Caco-2 (cell line): ENCODE results near the gene PRSS1. TPM values are rescaled to one million over a fixed set of nuclear protein-coding genes. Genes with fewer than 3 reads are reported as not detected.

Source experiments
- BruUV-seq: library from RNA; stranded (reverse); fragments of 400-500 nt; replicated peaks from 2 replicates; lab custom pipeline; 2021; lab: Mats Ljungman, UMichigan
- CTCF ChIA-PET: fragments of 300-600 bp; sonication (Branson Sonifier 250); formaldehyde crosslinking; loops from one replicate; lab custom pipeline; 2022; ENCODE audit warnings: antibody characterized with exemption; lab: Charles Lee
- POLR2A ChIA-PET: fragments of 300-600 bp; sonication (Branson Sonifier 250); formaldehyde crosslinking; loops from one replicate; lab custom pipeline; 2022; ENCODE audit warnings: antibody characterized with exemption; lab: Charles Lee
- DNase-seq, 2 experiments: peaks; one replicate each; pipeline versions ENCODE4 v3.0.0 to v3.0.0-alpha.2; 2020 to 2022
- H3K27me3 ChIP-seq: replicated peaks from 2 replicates; pipeline ENCODE4 v1.6.0; 2011; ENCODE audit warnings: low read length; ENCODE audit not compliant: control insufficient read depth, insufficient read depth
- H3K36me3 ChIP-seq: 2 replicates; pipeline ENCODE4 v1.5.1; 2011; ENCODE audit warnings: low read length; ENCODE audit not compliant: control insufficient read depth, insufficient read depth
- H3K4me1 ChIP-seq: fragments of 250-450 bp; sonication (Bioruptor Pico); 2 replicates; pipeline ENCODE4 v1.5.1; 2020; ENCODE audit warnings: mild to moderate bottlenecking
- H3K4me3 ChIP-seq: 2 replicates; pipeline ENCODE4 v1.5.1; 2011; ENCODE audit warnings: low read depth, mild to moderate bottlenecking, control low read depth, low read length
- H3K9me3 ChIP-seq: fragments of 250-450 bp; sonication (Bioruptor Pico); 2 replicates; pipeline ENCODE4 v1.5.1; 2020; ENCODE audit warnings: mild to moderate bottlenecking, moderate library complexity
- H3K27ac Mint-ChIP-seq: one replicate; pipeline ENCODE4 v1.8.0; 2022; ENCODE audit warnings: mixed read lengths; ENCODE audit not compliant: unreplicated experiment
- H3K27me3 Mint-ChIP-seq: one replicate; pipeline ENCODE4 v1.8.0; 2022; ENCODE audit warnings: mixed read lengths; ENCODE audit not compliant: insufficient read depth, unreplicated experiment
- H3K36me3 Mint-ChIP-seq: one replicate; pipeline ENCODE4 v1.8.0; 2022; ENCODE audit warnings: mild to moderate bottlenecking, mixed read lengths; ENCODE audit not compliant: insufficient read depth, unreplicated experiment
- H3K4me1 Mint-ChIP-seq: one replicate; pipeline ENCODE4 v1.8.0; 2022; ENCODE audit warnings: low read depth, mixed read lengths; ENCODE audit not compliant: unreplicated experiment
- H3K4me3 Mint-ChIP-seq: one replicate; pipeline ENCODE4 v1.8.0; 2022; ENCODE audit warnings: mild to moderate bottlenecking, moderate library complexity, mixed read lengths; ENCODE audit not compliant: unreplicated experiment
- H3K9me3 Mint-ChIP-seq: one replicate; pipeline ENCODE4 v1.8.0; 2022; ENCODE audit warnings: mixed read lengths; ENCODE audit not compliant: unreplicated experiment
- intact Hi-C: fragments of 100-400 bp; cut with micrococcal nuclease; formaldehyde crosslinking; loops from one replicate; pipeline ENCODE4 v1.10.0; 2022; ENCODE audit not compliant: unreplicated experiment
- total RNA-seq: library from RNA; stranded (reverse); gene quantifications from 2 replicates; pipeline ENCODE4 v1.2.3, GENCODE V29; 2022
- TF ChIP-seq, protein P1 (sequence below), 2 experiments: fragments of 200-600 bp in 1 of 2; IDR thresholded peaks; 1 replicate in 1 of 2; 2 replicates in 1 of 2; pipeline versions ENCODE4 v1.5.1 to v1.8.0; 2011 to 2022; ENCODE audit warnings: antibody characterized with exemption in 1 of 2, control low read depth in 1 of 2, inconsistent platforms in 1 of 2, low read depth in 1 of 2, low read length in 1 of 2, mild to moderate bottlenecking in 1 of 2, moderate library complexity in 1 of 2; ENCODE audit not compliant: insufficient read depth in 1 of 2, severe bottlenecking in 1 of 2, unreplicated experiment in 1 of 2

The PRSS1 gene
- total RNA-seq, 1 experiment from 2014 or later, result 18.1 TPM

GRCh38 chr7:142790056-142790455, 40.8 kb downstream of the PRSS1 start:
- POLR2A ChIA-PET, result no interaction called here
- CTCF ChIA-PET, result no interaction called here
- Mint-ChIP-seq H3K27me3 (peaks cover 17% of the 10 kb centered on the region), H3K4me3 (no peak overlapping the region), H3K27ac (no peak overlapping the region), H3K4me1 (no peaks in the 10 kb centered on the region), H3K36me3 (no peaks in the 10 kb centered on the region), H3K9me3 (no peaks in the 10 kb centered on the region)
- H3K36me3 ChIP-seq, result no peaks in the 10 kb centered on the region
- no peaks in the 10 kb centered on the region for H3K4me1 ChIP-seq
- TF ChIP-seq, protein P1, sequence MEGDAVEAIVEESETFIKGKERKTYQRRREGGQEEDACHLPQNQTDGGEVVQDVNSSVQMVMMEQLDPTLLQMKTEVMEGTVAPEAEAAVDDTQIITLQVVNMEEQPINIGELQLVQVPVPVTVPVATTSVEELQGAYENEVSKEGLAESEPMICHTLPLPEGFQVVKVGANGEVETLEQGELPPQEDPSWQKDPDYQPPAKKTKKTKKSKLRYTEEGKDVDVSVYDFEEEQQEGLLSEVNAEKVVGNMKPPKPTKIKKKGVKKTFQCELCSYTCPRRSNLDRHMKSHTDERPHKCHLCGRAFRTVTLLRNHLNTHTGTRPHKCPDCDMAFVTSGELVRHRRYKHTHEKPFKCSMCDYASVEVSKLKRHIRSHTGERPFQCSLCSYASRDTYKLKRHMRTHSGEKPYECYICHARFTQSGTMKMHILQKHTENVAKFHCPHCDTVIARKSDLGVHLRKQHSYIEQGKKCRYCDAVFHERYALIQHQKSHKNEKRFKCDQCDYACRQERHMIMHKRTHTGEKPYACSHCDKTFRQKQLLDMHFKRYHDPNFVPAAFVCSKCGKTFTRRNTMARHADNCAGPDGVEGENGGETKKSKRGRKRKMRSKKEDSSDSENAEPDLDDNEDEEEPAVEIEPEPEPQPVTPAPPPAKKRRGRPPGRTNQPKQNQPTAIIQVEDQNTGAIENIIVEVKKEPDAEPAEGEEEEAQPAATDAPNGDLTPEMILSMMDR (IDR thresholded peaks at IDR 0.05; ENCODE audit: insufficient read depth in 1 of 2, low read depth in 1 of 2, low read length in 1 of 2, severe bottlenecking in 1 of 2, unreplicated experiment in 1 of 2), result no peak
- BruUV-seq, result no TSS peak
- no peak for DNase-seq
- H3K9me3 ChIP-seq, result no peaks in the 10 kb centered on the region
- no peak overlapping the region for H3K4me3 ChIP-seq
- intact Hi-C loops, result no loop called here
- H3K27me3 ChIP-seq, result no peaks in the 10 kb centered on the region

DNA sequence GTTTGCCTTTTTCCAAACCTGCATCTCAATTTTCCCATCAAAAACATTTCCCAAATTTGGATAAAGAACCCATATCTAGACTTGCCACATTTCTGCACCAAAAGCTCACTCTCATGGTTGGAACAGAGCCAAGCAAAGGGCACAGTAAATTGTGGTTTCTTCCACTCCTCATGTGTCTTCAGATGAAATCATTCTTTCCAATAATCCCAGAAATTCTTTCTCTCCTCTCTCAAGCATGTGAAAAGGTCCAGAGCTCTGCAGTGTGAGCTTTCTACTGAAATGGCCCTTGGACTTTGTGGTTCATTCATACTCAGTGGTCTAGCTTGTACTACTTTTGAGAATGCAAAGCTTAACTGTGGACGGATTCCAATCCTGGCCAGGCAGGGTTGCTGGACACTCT, 41.3 kb downstream of the PRSS1 start:
- TF ChIP-seq, protein P1 (IDR thresholded peaks at IDR 0.05; ENCODE audit: insufficient read depth in 1 of 2, low read depth in 1 of 2, low read length in 1 of 2, severe bottlenecking in 1 of 2, unreplicated experiment in 1 of 2), result no peak
- Histone ChIP-seq H3K36me3 (no peaks in the 10 kb centered on the region), H3K4me1 (no peaks in the 10 kb centered on the region), H3K4me3 (no peak overlapping the region), H3K9me3 (no peaks in the 10 kb centered on the region), H3K27me3 (no peaks in the 10 kb centered on the region)
- ChIA-PET CTCF (no interaction called here), POLR2A (no interaction called here)
- no peaks in the 10 kb centered on the region for H3K4me1 Mint-ChIP-seq
- H3K27ac Mint-ChIP-seq, result no peak overlapping the region
- DNase-seq, result no peak
- no peak overlapping the region for H3K4me3 Mint-ChIP-seq
- BruUV-seq, result no TSS peak
- no peaks in the 10 kb centered on the region for H3K36me3 Mint-ChIP-seq
- H3K9me3 Mint-ChIP-seq, result no peaks in the 10 kb centered on the region
- H3K27me3 Mint-ChIP-seq, result peaks cover 17% of the 10 kb centered on the region
- intact Hi-C loops, result no loop called here

DNA sequence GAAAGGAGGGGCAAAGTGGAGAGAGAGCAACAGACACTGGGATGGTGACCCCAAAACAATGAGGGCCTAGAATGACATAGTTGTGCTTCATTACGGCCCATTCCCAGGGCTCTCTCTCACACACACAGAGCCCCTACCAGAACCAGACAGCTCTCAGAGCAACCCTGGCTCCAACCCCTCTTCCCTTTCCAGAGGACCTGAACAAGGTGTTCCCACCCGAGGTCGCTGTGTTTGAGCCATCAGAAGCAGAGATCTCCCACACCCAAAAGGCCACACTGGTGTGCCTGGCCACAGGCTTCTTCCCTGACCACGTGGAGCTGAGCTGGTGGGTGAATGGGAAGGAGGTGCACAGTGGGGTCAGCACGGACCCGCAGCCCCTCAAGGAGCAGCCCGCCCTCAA, 42.2 kb downstream of the PRSS1 start:
- CTCF ChIA-PET, result interaction anchor here (2.7 kb wide), 1 partner anchor 8 kb away, joined by 9 read pairs; no protein-coding TSS in a partner anchor
- POLR2A ChIA-PET, result no interaction called here
- DNase-seq, result no peak
- Mint-ChIP-seq H3K27ac (no peak overlapping the region), H3K9me3 (no peaks in the 10 kb centered on the region), H3K4me1 (no peaks in the 10 kb centered on the region), H3K27me3 (peaks cover 17% of the 10 kb centered on the region), H3K4me3 (no peak overlapping the region), H3K36me3 (no peaks in the 10 kb centered on the region)
- no peaks in the 10 kb centered on the region for H3K4me1 ChIP-seq
- TF ChIP-seq, protein P1 (IDR thresholded peaks at IDR 0.05; ENCODE audit: insufficient read depth in 1 of 2, low read depth in 1 of 2, low read length in 1 of 2, severe bottlenecking in 1 of 2, unreplicated experiment in 1 of 2), result no peak
- intact Hi-C loops, result no loop called here
- H3K9me3 ChIP-seq, result no peaks in the 10 kb centered on the region
- H3K4me3 ChIP-seq, result no peak overlapping the region
- no TSS peak for BruUV-seq
- no peaks in the 10 kb centered on the region; the same call in 1 of the 2 replicates for H3K27me3 ChIP-seq
- no peaks in the 10 kb centered on the region for H3K36me3 ChIP-seq
